HUDEP-2 (cell line): ENCODE results near the gene FIBP.
A peak's percentile ranks its signal among the peaks of the same experiment; 100 is the strongest.

Experiments used
- DNase-seq, 76 experiments: peaks; one replicate each; lab custom pipeline; 2025; ENCODE audit not compliant: unreplicated experiment in 76 of 76; lab: John Stamatoyannopoulos, UW

The FIBP gene

DNA sequence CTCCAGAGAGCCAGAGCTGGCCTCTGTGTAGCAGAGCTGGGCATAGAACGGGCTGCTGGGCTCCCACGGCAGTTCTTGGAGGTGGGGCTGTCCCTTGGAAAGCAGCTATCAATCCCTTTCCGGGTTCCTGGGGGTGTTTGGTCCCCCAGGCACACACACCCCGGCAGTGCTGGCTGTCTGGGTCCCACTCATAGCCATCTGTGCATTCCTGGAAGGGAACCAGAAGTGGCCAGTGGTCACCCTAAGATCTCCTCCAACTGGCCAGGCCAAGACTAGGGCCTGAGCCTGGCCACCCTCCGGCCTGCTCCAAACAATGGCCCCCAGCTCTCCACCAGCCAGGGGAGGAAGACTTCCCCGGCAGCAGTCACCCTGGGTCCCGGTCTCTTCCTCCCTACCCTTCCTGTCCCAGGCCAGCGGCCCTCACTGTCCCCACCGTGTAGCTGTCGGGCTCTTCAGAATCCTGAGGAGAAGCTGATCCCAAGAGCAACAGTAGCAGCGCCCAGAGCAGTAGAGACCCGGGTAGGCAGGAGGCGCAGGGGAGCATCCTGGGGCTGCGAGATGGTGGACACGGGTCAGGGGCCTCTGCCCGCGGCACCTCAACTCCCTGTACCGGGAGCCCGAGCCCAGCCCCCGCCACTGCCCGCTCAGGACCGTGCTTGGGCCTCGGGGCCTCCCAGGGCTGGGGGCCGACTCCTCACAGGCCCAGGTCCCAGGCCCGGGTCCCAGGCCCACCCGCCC lies 16.3 kb downstream of the FIBP start:
- DNase-seq, result no peak

DNA sequence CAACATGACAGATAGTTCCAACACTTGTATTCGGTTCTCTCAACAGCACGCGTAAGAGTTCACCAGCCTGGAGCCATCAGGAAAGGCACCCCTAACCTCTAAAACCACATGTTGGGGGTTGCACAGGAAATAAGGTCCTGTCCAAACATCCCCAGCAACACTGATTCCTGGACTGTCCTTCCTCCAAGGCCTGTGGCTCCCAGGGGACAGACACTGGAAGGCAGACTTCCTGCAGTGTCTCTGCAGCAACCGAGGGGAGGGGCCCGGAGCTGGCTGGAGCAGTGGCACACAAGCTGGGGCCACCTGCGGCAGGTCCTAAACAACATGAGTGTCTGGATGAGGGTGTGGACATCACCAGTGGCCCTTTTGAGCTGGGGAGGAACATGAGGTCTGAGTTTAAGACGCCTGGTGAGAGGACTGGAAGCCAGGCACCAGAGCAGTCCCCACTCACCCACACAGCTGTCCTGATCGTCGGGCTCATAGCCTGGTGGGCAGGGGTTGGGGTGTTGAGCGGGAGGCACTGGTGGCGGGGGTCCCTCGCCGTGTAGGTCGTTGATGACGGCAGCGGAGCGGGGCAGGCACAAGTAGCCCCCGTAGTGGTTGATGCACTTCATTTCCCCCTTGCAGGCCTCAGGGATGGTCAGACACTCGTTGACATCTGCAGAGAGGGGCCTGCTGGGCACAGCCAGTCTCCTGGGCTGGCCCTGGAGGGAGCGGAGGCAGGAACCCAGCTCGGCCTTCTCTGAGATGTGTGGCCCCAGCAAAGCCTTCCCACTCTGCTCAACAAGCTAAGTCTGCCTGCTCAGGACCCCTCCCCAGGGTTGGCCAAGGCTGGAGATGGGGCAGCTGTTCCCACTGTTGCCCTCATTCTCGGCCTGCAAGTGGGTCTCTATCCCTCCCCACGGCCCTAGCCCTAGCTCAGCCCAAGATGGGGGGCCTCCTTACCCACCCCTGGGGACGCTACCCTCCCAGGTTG lies 17.3 kb downstream of the FIBP start:
- DNase-seq, result no peak

- DNase-seq, result no peak
These were observed 18.0 kb downstream of the FIBP start for GRCh38 chr11:65870307-65870658.

GRCh38 chr11:65869643-65870306 lies 18.5 kb downstream of the FIBP start:
- DNase-seq, result peak in 1 of 76 experiments; percentile 7

- DNase-seq, result no peak
These were observed 19.4 kb downstream of the FIBP start for GRCh38 chr11:65868907-65869306.

- DNase-seq, result peak in 2 of 76 experiments; percentile 16 to 21
These were observed 20.1 kb downstream of the FIBP start for GRCh38 chr11:65868076-65868667.

DNA sequence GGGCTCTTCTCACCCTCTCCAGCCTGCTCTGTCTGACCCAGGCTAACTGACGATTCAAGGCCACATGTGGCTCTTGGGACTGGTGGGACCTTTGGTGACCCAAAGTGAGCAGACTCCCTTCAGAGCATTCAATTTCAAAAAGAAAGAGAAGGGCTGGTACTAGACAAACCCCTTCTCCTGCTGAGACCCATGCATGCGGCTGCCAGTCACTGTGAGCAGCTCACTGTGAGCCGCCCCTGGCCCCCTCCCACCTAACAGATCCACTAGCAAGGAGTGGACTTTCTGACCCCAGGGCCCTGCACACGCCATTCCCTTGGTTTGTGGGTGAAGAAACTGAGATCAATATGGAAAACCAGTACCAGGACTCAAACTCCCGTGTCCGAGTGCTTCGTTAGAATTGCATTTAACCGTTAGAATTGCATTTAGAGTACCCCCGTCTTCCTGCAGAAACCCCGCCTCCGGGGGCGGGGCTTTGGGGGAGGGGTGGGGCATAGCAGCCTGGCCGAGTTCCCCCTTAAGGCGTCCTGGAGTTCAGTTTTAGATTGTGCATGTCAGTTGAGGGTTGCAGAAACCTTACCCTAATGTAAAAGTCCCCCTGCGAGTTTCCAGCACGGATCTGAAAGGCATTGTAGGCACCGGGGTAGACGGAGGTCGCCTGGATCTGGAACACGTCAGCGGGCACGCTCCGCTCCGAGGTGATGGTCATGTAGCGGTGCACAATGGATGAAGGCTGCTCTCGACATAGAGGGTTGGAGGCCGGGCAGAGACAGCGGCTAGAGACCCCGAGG lies 20.8 kb downstream of the FIBP start:
- peak in 4 of 76 experiments; percentile 3 to 15 (median 6) for DNase-seq

GRCh38 chr11:65866509-65867283 lies 21.6 kb downstream of the FIBP start:
- no peak for DNase-seq

DNA sequence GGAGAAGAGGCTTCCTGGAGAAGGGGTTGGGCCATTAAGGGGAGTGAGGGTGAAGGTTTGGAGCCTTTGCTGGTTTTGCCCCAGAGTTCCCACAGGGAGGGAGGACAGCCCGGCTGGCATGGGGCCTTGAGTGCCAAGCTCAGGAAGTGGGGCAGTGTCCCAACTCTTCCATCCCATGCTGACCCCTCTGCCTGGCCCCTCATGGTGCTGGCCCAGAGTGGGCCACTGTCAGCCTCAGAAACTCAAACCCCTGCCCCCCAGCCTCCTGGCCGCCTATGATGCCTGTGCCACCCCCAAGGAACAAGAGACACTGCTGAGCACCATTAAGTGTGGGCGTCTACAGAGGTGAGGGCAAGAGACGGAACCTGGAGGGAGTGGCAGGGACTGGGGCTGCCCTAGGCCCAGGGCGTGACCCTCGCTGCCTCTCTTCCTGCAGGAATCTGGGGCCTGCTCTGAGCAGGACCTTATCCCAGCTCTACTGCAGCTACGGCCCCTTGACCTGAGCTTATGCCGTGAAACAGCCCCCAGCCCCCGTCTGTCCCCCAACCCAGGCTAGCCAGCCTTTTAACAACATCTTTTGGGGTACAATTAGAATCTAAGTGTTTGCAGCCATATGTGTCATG lies 22.6 kb downstream of the FIBP start:
- no peak for DNase-seq

- DNase-seq, result no peak
These were observed 23.4 kb downstream of the FIBP start for GRCh38 chr11:65864706-65865471.

- no peak for DNase-seq
These were observed 24.2 kb downstream of the FIBP start for GRCh38 chr11:65863889-65864705.

GRCh38 chr11:65862941-65863888 lies 25.1 kb downstream of the FIBP start:
- DNase-seq, result no peak

- DNase-seq, result no peak
These were observed 26.0 kb downstream of the FIBP start for GRCh38 chr11:65862191-65862735.

- DNase-seq, result no peak
These were observed 26.6 kb downstream of the FIBP start for GRCh38 chr11:65861533-65862183.

DNA sequence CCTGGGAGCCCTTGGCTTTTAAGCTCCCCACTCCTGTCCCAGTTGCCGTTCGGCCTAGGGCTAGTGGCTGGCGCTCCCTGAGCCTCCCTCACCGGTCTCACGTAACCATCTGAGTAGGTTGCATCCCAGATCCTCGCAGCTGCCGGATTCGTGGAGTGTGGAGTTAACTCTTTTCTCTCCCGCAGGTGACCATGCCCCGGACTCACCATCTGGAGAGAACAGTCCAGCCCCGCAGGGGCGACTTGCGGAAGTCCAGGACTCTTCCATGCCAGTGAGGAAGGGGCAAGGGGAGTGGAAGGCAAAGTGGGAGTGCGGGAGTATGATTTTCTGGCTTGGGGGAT lies 27.1 kb downstream of the FIBP start:
- no peak for DNase-seq
